GM18526 (cell line): ENCODE data around the gene STX16.

Source experiments
- POLR2A ChIP-seq: IDR thresholded peaks from 3 replicates; pipeline ENCODE4 v1.6.1; 2011; ENCODE audit not compliant: insufficient read length; ENCODE audit errors: extremely low read depth

Gene STX16

DNA sequence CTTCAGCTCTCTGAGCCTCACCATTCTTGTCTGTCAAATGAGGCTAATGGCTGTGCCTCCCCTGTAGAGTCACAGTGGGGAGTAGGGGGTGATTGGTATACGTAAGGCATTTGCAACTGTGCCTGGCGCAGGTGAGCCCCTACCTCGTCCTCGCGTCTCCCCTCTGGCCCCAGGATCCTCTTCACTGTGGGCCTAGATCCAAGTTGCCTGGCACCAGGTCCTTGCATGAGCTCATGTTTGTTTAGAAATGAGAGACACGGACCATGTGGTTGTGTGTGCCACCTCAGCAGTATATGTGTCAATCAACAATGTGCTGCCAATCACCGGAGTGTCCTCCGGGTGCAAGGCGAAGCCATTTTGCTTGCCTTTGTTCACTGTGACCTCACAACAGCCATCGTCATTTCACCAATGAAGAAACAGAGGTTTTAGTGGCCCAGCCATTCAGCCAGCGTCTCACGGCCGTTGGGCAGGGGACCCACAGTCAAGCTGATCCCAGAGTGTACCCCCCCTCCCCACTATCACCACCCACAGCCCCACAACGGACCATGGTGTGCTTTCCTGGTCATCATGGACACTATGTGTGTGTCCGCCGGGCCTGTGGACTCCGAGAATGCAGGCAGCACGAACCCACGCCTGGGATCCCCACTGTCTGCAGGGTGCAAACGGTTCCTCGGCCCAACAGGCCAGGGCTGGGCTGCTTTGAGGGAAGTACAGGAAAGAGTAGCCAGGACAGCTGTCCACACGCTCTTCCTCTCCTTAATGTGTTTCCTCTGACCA lies 35.9 kb upstream of the STX16 start:
- TF ChIP-seq POLR2A = no peak

DNA sequence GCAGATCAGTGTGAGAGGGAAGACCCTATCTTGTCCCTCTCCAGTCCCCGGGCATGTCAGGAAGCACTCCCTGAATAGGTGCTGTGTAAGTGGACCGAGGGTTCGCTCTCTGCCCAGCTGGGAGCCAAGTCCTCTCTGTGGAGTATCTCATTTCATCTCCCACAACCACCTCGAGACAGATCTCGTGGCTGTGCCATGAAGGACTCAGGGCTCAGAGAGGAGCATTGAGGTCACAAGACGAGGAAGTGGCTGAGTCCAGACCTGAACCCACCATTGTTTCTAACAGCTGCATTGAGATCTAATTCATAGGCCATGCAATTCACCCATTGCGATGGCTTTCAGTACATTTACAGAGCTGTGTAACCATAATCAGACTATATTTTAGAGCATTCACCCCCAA lies 34.7 kb upstream of the STX16 start:
- TF ChIP-seq POLR2A = no peak

DNA sequence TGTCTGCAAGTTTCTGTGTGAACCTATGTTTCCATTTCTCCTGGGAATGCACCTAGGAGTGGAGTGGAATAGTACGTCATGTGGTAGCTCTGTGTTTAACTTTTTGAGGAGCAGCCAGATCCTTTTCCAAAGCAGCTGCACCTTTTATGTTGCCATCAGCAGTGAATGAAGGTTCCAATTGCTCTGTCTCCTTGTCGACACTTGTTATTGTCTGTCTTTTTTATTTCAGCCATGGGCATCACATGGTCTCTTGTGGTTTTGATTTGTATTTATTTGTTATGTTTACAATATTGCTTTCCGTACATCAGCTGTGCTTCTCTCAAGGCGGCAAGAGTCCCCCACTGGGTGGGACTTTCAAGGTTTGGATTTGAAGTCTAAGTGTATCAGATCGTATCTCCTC lies 33.9 kb upstream of the STX16 start:
- TF ChIP-seq POLR2A = no peak

DNA sequence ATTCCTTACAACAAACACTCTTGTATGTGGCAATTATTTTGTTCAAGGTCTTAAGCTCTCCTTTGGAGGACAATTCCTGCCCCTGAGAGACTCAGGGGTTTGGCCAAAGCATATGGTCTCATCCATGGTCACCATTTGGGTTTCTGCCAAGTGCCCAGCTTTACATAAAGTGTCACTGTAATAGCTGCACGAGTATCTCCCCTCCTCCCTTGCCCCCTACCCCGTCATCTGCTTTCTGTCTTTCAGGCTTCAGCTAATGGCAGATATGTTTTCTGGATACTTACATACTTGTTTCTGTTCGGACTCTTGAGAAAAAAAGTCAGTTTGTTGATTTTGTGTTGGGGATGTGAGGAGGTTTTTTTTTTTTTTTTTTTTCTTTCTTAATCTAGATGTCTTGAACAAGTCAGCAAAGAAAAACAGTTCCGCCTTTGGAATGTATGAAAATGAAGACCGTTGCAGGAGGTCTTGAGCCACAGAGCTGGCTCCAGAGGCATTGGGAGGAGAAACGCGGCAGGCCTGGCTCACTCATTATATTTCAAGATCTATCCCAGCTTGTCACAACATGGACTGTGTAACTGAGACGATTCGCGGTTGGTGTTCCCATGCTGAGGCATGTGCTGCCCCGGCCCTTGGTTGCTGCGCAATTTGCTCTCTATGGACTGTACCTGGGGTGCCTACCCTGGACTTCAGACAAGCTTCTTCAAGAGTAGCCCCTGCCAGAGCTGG lies 32.6 kb upstream of the STX16 start:
- TF ChIP-seq POLR2A = no peak

DNA sequence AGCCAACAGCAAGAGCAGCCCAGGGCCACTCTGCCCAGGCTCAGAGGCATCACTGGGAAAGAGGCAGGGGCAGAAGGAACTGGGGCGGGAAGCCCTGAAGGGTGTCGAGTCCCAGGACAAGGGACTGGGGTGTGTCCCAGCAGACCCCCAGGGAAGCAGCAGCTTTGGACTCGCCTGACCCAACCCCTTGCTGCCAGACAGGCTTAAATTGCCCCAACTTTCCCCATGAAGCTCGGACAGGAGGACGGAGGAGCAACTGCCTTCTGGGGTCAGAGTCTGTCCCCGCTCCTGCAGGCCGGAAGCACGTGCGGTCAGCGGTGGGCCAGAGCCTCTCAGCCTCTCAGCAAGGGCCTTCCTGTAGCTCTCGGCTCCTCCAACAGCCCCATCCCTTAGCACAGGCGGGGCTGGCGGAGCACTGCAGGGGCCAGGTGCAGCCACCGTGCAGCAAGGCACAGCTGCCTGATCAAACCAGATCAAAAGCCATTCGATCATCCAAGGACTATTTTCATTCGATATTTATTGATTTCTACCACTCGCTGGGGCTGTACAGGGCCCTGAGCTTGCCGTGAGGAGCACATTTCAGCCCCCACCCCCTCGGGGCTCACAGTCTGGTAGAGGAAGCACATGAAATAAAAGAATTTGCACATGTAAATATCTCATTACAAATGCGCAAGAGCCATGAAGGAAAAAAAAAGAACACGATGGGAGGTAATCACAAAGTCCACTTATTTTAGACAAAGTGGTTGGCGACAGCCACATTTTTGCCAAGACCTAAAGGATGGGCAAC lies 31.8 kb upstream of the STX16 start:
- TF ChIP-seq POLR2A = no peak

DNA sequence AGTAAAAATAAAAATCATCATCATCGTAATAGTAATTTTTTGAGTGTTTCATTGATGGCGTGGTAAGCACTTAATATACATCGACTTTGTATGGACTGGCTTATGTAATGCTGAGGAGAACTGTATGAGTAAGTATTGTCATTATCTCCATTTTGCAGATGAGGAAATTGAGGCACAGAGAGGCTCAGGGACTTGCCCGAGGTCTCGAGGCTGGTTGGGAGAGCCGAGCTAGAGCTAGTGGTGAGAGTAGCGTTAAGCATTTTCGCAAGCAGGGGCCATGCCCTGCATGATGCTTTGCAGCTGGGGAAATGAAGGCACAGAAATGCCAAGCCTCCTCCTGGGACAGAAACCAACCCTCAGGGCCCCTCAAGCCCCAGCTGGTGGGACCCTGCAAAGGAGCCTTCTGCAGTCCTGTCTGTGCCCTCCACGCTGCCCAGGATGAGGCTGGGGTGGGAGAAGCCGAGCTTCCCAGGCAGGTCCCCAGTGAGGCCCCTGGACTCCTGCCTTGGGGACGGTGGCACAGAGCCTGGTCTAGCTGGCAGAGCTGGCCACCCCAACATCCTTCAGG lies 31.1 kb upstream of the STX16 start:
- TF ChIP-seq POLR2A = no peak

DNA sequence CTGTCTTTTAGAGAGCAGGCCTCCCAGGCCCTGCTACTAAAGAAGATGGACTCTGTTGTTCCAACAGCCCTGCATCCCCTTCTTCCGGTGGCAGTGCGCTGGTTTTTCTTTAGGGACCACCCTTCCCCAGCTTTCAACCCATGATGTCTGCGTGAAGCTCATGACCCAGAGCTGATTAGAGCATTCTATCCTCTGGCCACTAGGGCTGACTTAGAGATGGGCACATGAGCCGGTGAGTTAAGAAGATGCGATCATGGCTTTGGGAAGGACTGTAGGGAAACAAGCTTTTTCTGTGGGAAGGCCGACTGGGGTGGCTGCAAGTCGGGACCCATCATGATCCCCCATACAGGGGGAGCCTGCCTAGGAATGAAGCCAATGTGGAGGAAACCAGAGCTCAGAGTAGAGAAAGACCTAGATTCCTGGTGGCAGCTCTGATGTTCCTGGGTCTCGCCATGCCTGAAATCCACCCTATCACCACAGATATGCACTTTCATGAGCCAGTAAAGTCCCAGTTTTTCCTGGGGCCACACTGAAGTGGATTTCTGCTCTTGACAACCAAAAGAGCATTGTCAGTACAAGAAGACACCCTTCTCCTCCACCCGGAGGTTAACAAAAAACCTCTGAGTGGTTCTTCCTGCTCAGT lies 29.1 kb upstream of the STX16 start:
- no peak for TF ChIP-seq POLR2A

DNA sequence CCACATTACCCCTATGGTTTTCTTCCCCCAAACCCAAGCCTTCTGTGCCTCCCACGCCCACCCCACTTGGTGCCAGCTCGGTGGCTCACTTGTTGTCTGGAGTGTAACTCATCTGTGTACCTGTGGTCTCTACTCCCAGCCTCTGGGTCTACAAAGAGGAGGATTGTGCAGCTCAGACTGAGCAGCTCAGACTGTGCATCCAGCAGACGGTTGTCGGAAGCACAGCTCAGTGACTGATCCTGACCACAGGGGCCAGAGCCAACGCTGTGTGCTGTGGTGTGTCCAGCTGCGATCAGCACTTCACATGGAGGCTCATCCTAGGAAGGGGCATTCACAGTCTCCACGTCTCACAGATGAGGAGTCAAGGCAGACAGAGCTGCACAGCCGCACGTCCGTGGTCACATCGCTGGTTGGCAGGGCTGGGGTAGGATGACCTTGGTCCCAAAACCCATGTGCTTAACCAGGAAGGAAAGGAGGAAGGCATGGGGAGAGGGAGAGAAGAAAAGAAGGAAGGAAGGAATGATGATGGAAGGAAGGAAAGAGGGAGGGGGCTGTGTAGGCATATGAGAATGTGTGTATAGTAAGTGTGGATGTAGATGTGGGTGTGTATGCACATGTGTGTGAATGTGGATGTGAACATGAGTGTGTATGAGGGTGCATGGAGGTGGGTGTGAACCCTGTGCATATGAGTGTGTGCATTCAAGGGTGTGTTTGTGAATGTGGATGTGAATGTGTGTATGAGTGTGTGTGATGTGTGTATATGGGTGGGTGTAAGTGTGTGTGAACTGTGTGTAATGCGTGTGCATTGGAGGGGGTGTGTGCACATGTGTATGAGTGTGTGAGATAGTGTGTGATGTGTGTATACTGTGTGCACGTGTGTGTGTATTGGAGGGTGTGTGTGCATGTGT lies 28.2 kb upstream of the STX16 start:
- TF ChIP-seq POLR2A = no peak

DNA sequence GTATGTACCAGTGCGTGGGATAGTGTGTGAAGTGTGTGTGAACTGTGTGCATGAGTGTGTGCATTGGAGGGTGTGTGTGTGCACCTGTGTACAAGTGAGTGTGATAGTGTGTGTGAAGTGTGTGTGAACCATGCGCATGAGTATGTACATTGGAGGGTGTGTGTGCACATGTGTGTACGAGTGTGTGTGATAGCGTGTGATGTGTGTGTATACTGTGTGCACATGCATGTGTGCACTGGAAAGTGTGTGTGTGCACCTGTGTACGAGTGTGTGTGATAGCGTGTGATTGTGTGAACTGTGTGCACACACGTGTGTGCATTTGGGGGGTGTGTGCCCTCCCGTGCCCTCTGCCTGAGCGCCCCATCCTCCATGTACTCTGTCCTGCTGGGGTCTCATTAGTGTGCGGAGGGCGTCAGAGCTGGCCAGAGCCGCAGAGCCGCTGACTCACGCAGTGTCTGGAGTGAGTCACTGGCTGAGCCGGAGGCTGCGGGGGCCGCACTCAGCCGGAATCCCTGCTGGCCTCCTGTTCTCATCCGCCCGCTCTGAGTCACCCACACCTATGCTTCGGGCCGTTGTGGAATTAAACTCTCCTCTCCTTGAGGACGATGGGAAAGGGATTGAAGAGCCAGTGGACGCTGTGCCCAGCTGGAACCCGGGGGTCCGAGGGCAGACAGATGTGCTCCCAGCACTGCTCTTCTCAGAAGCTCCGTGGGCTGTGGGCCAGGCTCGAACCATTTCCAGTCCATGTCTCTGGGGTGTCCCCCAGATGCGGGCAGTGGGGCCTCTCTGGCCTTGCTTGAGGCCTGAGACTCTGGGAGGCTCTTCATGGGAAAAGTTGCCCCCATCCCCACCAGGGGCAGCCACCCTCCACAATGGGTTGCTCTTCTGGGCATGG lies 27.3 kb upstream of the STX16 start:
- no peak for TF ChIP-seq POLR2A

DNA sequence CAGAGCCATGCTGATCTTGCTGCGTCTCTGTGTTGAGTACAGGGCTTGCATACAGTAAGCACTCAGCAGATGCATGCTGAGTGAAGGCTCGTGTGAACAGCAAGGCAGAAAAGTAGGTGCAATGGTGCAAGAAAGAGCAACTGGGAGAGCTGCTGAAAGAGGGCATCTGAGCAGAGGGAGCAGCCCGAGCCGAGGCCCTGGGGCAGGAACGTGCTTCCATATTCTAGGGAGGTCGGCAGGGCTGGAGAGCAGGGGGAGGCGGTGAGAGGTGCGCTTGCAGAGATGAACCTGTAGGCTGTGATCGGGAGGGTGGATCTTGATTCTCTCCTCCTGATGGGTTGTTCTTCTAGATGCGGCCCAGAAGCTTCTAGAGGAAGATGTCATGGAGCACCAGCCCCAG lies 26.4 kb upstream of the STX16 start:
- no peak for TF ChIP-seq POLR2A

DNA sequence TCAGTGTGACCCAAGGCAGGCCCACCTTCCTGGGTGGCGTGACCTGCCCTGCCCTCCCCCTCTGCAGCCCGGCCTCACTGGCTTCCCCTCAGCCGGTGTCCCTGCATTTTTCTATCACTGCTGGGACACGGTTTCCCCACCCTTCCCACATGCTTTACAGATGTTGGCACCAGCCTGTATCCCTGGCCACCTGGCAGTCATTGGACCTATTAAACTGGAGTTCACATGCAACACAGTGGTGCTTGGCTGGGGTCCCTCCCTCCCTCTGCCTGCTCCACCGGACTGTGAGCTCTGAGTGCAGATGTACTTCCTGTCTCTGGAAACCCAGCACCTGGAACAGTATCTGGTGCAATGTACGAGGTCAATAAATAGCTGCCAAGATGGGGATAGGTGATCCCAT lies 25.5 kb upstream of the STX16 start:
- TF ChIP-seq POLR2A = no peak

DNA sequence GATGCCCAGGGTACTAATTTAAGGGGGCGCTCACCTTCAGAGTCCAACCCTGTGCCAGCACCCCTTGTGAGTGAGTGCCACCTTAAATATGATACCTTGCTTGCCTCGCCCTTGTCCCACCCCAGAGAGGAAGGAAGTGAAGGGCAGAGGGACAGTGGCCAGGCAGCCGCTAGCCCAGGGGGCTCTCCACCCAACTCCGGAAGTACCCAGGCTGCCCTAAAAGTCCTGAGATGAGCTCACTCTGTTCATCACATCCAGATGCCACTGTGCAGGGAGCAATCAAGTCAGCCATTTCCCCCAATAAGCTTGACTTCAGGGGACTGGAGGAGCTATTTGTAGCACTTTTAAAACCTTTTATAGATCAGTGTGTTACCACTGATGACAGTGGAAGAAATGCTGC lies 25.0 kb upstream of the STX16 start:
- no peak for TF ChIP-seq POLR2A

DNA sequence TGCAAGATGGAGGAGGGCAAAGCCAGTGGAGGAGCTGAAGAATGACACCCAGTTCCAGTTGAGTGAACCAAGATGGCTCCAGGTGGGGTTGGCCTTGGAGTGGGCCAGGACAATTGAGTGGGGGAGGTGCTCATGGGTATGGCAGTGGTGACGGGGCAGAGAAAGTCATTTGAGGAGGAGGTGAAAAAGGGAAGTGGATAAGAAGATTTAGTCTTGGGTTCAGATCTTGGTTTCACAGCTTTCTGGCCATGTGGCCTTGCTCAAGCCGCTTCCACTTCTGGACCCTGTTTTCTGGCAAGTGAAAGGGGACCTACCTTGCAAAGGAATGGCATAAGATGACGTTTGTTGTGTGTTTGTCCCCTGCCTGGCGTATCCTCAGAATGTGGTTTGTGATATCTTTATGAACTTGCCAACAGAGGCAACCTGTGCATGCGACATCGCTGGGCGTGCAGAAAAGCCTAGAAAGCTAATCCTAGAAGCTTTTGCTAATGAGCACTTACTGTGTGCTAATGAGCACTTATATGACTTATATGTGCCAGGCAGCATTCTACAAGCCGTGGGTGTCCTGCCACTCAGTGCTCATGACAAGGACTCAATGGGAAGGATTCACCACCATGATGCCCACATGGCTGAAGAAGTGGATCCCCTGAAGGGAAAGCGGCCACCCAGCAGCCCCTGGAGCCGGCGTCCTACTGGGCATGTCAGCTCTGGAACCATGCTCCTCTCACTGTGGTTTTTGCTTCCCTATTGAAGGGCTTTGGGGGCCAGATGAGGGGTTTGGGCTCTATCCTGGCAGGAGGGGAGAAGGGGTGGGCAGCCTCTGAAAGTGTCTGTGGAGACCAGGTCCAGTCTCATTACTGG lies 23.6 kb upstream of the STX16 start:
- TF ChIP-seq POLR2A = no peak
